Activated naive CD4-positive, alpha-beta T cell treated with anti-CD3 and anti-CD28 coated beads, Interleukin-2, amount 50 U/mL, for 72 hours (primary cell): ENCODE results near the gene PM20D1. TPM values are rescaled to one million over a fixed set of nuclear protein-coding genes. Genes with fewer than 3 reads are reported as not detected.
"Not testable (repeated sequence)": the region's sequence is repeated elsewhere in the genome, so short reads cannot be mapped to it uniquely, and the experiment has no call there.

Experiments used
- ATAC-seq, 2 donors: fragments of 150-1000 bp; cut with Tn5 transposase; 2 replicates each; pipeline ENCODE4 v1.10.0; 2021; ENCODE audit warnings: mild to moderate bottlenecking in 2 of 2, moderate library complexity in 2 of 2
- DNase-seq, 2 donors: peaks; one replicate each; pipeline ENCODE4 v3.0.0; 2021 to 2022; ENCODE audit warnings: low spot score in 2 of 2
- H3K27ac Mint-ChIP-seq, 2 donors: one replicate each; pipeline ENCODE4 v1.8.0; 2022; ENCODE audit warnings: mild to moderate bottlenecking in 2 of 2, mixed read lengths in 2 of 2
- H3K36me3 Mint-ChIP-seq, 2 donors: one replicate each; pipeline ENCODE4 v1.8.0; 2022; ENCODE audit warnings: mixed read lengths in 2 of 2
- H3K9me3 Mint-ChIP-seq, 2 donors: one replicate each; pipeline ENCODE4 v1.8.0; 2022; ENCODE audit warnings: mixed read lengths in 2 of 2
- total RNA-seq, 2 donors: library from RNA; stranded (reverse); gene quantifications; one replicate each; pipeline ENCODE4 v1.2.3, GENCODE V29; 2022

The PM20D1 gene
- total RNA-seq, 2 donors from 2014 or later, result 0.35 to 0.73 TPM

DNA sequence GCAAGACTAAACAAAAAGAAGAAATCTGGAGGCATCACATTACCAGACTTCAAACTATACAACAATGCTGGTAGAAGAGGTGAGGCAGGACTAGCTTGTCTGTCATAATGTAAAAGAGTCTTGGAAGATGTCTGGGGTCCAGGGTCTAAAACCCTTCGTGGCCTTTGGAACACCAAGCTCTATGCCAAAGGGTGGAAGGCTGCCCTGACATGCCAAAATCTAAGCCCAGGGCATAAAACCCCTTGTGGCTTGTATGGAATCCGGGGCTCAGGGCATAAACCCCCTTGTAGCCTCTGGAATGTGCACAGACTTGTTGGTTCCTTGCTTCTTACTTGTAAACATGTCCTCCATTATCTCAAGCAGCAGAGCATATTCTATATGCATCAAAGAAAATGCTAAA is 7.6 kb upstream of the PM20D1 start:
- not testable (repeated sequence) for H3K9me3 Mint-ChIP-seq, DNase-seq, H3K27ac Mint-ChIP-seq, H3K36me3 Mint-ChIP-seq, ATAC-seq

DNA sequence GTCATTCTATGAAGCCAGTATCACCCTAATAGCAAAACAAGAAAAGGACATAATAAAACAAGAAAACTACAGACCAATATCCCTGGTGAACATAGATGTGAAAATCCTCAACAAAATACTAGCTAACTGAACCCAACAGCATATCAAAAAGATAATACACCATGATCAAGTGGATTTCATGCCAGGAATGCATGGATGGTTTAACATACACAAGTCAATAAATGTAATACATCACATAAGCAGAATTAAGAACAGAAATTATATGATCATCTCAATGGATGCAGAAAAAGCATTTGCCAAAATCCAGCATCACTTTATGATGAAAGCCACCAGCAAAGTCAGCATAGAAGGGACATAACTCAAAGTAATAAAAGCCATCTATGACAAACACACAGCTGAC is 6.5 kb upstream of the PM20D1 start:
- no peak for DNase-seq
- Mint-ChIP-seq H3K9me3 (peaks cover 12 to 13% of the 10 kb centered on the region in 2 donors), H3K36me3 (peaks cover 0 to 14% of the 10 kb centered on the region in 2 donors), H3K27ac (no peak overlapping the region)
- no peak for ATAC-seq

DNA sequence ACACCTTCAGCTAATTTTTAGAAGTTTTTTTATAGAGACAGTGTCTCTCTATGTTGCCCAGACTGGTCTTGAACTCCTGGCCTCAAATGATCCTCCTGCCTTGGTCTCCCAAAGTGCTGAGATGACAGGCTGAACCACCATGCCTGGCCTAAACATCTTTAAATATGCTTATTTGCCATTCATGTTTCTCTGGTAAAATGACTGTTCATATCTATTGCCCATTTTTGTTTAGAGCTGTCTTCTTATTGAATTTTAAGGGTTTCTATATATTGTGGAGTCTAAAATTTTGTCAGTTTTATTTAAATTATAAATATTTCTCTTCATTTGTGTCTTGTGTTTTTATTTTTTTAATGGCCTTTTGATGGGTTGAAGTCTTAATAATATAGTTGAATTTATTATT is 3.0 kb upstream of the PM20D1 start:
- ATAC-seq (no peak), DNase-seq (no peak)
- no peak overlapping the region for H3K27ac Mint-ChIP-seq
- H3K9me3 Mint-ChIP-seq, result peaks cover 12 to 13% of the 10 kb centered on the region in 2 donors
- peaks cover 0 to 14% of the 10 kb centered on the region in 2 donors for H3K36me3 Mint-ChIP-seq

DNA sequence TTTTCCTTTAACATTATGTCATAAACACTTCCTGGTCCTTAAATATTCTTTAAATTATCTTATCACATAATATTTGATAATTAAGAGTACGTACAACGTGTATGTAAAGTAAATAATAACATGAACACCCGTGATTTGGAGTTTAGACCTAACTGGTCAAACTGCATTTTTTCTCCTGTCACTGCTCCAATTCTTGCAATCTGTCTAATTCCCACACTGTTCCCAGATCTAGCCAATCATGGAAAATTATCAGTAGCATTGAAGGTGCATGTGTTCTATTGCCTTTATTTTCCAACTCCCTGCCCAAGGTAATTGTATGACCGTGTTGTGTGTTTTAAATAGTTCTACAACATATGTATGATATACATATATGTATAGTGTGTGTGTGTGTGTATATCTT is 2.1 kb upstream of the PM20D1 start:
- peaks cover 0 to 14% of the 10 kb centered on the region in 2 donors for H3K36me3 Mint-ChIP-seq
- no peak for ATAC-seq
- no peak overlapping the region for H3K27ac Mint-ChIP-seq
- peaks cover 12 to 13% of the 10 kb centered on the region in 2 donors for H3K9me3 Mint-ChIP-seq
- DNase-seq, result no peak

DNA sequence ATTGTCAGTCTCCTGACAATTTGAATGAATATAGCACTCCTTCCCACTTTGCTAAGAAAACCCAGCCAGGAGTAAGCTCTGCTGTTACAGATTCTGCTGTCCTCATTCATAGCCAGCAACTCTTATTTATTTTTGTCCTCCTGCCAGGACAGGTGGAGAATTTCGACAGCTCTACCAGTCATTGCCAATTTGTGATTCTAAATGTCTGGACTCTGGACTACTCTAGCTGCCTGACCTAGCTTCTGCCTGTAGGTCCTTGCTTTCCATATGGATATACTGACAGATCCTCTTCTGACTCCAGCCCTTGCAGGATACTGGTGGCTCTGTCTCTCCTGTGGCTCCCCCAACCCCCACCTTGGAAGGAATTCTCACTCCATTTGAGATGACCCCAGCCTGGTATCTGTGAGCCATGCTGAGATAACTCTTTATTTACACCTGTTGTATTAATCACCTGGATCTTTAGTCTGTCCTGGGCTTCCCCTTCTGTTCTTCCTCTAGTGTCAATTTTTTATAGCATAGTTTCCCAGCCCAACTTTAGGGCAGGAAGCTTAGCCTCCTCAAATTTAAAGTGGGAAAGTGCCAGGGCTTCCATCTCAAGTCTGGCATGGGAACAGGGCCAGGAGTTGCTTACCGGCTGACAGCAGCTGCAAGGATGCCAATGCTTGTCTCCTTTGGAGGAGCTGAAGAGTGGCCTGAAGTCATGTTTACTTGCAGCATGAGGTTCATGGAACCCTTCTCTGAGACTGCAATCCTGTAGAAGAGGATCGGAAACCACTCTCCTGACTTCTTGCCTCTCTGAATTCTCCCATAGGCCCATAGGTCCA is 6.7 kb downstream of the PM20D1 start:
- no peak for ATAC-seq
- Mint-ChIP-seq H3K36me3 (no peaks in the 10 kb centered on the region), H3K27ac (no peak overlapping the region)

DNA sequence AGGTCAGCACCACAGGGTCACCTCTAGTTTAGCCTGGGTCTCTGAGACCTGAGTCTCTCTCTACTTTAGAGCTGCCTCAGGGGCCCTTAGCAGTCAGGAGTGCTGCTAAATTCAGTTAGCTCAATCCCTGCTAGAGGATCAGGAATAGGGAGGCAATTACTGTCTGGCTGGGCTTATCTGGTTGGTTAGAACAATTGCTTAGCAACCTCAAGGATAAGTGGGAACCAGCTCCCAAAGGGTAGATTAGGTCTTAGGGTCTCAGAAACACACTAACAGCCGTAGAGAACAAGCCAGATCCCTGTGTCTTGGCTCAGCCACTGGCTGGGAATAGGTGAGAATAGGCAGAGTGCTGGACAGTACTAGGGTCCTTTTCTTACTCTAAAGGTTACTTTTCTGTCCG is 7.7 kb downstream of the PM20D1 start:
- ATAC-seq (no peak), DNase-seq (no peak)
- Mint-ChIP-seq H3K27ac (no peak overlapping the region), H3K9me3 (no peaks in the 10 kb centered on the region), H3K36me3 (no peaks in the 10 kb centered on the region)

More for the DNA sequence above, 6.7 kb downstream of the PM20D1 start:
- H3K9me3 Mint-ChIP-seq, result no peaks in the 10 kb centered on the region
- no peak for DNase-seq

DNA sequence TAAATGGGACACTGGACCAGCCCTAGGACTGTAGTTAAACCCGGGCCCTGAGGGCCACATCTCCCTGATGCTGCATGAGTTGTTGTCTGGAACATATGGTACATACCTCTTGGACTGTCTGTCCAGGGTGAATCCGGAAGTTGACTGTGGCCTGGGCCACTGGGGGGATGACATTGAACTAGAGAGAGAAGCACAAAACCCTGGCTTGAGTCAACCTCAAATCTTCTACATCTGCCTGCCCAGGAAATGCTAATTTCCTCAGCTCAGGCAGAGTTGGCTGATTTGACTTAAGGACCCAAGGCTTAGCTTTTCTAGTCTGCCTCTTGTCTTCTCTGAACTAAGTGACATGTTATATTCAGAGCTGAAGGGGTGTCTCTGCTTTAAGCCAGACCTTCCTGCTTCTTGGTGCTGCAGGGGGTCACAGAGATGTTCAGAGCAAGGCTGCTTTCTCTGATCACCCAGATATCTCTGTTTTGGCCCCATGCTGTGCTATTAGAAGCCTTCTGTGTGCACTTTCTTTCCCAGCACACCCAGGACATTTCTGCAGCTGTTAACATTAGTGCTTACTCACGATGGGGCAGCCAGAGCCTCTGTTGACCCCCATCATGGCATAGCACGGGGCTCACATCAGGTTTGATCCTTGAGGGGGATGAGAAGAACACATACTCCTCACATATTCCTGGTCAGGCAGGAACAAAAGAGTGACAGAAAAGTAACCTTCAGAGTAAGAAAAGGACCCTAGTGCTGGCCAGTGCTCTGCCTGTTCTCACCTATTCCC is 9.6 kb downstream of the PM20D1 start:
- DNase-seq (no peak), ATAC-seq (no peak)
- Mint-ChIP-seq H3K27ac (no peak overlapping the region), H3K9me3 (no peaks in the 10 kb centered on the region), H3K36me3 (no peaks in the 10 kb centered on the region)

DNA sequence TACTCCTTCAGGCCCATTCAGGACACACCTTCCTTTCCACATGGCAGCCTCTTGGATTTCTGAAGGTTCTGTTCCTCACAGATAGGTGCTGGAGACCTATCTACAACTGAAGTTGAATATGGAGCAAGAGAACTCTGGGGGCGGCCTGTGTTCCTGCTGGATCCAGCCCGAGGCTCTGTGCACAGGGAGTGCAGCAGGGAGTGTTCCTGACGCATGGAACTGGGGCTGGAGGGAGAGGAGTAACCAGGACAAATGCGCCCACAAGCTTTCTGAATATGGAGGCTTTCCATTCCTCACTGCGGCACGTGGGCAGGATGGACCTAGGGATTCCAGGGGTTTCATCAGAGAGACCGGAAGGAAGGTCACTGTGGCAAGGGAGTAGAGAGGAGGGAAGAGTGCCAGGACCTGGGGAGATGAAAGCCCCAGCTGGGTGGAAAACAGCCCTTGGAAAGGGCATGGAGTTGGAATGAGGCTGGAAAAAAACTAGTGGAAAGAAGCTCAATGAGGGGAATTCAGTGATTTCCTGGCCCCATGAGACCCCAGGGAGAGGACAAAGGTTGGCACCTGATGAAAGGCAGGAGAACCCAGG is 12.5 kb downstream of the PM20D1 start:
- Mint-ChIP-seq H3K36me3 (no peaks in the 10 kb centered on the region), H3K27ac (no peak overlapping the region), H3K9me3 (no peaks in the 10 kb centered on the region)
- no peak for ATAC-seq
- no peak for DNase-seq

DNA sequence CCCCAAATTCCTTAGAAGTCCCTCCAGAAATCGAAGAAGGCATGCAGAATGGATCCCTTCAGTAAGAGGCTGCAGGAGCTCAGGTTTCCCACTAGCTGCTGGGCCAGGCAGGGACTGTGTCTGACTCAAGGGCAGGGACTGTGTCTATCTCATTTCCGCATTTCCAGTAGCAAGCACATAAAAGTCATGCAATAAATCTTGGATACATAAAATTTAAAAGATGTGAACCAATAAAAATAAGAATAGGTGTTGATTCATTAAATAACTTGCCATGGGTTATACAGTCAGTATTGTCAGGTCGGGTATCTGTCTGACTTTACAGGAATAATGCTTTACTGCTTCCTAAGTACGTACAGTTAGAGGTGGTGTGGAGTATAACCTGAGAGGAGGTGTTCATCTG is 15.2 kb downstream of the PM20D1 start:
- ATAC-seq (no peak), DNase-seq (no peak)
- H3K27ac Mint-ChIP-seq, result no peak overlapping the region
- H3K36me3 Mint-ChIP-seq, result no peaks in the 10 kb centered on the region
- no peaks in the 10 kb centered on the region for H3K9me3 Mint-ChIP-seq

DNA sequence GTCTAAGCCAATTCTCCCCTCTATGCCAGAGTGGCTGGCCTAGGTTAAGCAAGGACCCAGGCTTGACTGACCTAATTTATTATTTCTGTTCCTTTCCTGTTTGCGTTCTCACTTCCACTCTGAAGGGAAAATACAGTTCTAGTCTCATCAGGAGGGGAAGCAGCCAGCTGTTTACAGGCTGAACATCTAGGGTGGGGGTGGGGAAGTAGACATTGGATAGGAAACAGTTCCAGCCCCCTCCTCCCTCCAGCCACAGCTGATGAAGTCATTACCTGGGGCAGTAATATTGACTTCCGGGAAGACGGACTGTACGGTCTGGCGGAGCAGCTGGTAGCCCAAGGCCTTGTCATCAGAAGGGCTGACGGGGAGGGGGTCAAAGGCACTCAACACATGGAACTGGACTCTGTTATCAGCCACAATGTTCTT is 17.6 kb downstream of the PM20D1 start:
- Mint-ChIP-seq H3K27ac (no peak overlapping the region), H3K36me3 (no peaks in the 10 kb centered on the region), H3K9me3 (no peaks in the 10 kb centered on the region)
- DNase-seq (no peak), ATAC-seq (no peak)

DNA sequence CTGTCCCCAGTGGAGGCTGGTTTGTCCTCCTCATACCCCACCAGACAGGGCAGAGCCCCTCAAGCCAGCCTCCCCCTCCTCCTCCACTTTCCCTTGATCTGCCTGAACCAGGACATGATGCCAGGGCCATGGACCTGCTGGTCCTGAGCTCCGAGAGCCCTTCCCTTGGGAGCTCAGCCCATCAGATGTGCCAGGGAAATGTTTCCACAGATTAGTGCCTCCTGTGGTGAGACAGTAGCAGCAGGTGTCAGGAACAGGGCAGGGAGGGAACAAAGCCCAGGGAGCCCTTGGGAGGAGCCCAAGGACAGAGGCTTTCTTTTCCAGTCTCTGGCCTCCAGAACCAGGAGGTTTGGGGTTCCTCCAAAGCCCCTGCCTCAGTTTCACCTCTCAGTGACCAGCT is 22.3 kb downstream of the PM20D1 start:
- ATAC-seq, result no peak
- Mint-ChIP-seq H3K27ac (no peak overlapping the region), H3K9me3 (peaks cover 0 to 5% of the 10 kb centered on the region in 2 donors), H3K36me3 (peaks cover 0 to 6% of the 10 kb centered on the region in 2 donors)
- DNase-seq, result no peak

DNA sequence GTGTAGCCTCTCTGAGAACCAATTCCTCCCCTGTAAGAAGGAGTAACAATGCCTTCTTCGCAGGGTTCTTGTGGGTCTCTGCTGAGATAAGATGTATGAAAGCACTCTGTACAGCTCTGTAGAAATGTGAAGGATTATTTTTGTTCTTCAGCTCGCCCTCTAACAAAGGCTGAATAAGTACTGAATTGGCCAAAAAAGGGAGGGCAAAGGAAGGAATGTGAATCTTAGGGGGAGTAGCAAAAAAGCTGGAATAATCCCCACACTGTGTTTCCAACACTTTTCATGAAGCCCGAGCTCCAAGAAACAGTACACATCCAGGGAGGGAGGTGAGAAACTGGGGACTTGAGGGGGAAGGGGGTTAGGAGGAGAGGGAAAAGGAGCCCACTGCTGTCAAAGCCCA is 22.9 kb downstream of the PM20D1 start:
- peaks cover 0 to 6% of the 10 kb centered on the region in 2 donors for H3K36me3 Mint-ChIP-seq
- no peak for ATAC-seq
- peak overlapping the region in 1 of 2 donors; percentile 22 for H3K27ac Mint-ChIP-seq
- peaks cover 0 to 5% of the 10 kb centered on the region in 2 donors for H3K9me3 Mint-ChIP-seq
- no peak for DNase-seq

DNA sequence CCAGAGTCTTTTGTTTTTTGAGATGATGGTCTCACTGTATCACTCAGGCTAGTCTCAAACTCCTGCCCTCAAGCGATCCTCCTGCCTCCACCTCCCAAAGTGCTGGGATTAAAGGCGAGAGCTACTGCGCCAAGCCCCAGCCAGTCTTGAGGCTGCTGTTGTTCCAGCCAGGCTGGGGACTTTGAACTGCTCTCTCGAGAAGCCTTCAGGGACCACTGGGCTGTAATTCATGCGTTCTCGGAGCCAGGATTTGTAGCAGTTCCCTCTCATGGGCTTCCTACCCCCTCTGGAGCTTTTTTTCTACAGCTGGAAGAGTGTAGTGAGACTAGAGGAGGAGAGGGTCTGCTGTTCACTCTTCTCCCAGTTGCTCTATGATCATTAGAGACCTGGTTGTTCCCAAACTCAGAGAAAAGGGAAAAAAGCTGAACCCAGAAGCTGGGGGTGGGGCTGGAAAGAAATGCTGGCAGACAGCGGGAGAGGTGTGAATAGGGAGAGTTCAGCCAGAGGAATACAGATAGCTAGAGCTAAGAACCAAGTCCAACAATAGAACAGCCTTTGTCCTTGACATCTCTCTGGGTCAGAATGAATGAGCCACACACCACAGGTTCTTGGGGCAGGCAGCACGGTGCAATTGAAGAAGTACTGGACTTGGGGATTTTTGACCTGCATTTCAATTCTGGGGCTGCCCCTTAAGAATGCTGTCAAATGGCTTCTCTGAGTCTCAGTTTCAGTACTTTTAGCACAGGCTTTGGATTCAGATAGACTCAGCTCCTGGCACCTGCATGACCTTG is 23.7 kb downstream of the PM20D1 start:
- Mint-ChIP-seq H3K9me3 (peaks cover 0 to 5% of the 10 kb centered on the region in 2 donors), H3K27ac (peak overlapping the region in 1 of 2 donors; percentile 22), H3K36me3 (peaks cover 0 to 6% of the 10 kb centered on the region in 2 donors)
- peak in 1 of 2 donors; percentile 92 for ATAC-seq
- DNase-seq, result no peak

DNA sequence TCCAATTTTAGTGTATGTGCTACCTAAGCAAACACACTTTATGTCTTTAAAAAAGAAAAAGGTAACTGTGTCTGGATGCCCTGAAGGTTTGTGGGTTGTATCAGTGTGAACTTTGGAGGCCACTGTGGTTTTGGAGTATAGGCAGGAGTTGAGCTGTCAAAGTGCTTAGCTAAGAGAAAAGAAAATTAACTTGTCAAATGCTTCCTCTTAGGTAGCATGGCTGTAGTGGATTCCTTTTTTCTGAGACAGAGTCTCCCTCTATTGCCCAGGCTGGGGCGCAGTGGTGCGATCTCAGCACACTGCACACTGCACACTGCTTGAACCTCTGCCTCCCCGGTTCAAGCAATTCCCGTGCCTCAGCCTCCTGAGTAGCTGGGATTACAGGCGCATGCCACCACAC is 25.8 kb downstream of the PM20D1 start:
- H3K9me3 Mint-ChIP-seq, result peaks cover 0 to 5% of the 10 kb centered on the region in 2 donors
- peaks cover 0 to 6% of the 10 kb centered on the region in 2 donors for H3K36me3 Mint-ChIP-seq
- no peak overlapping the region for H3K27ac Mint-ChIP-seq
- ATAC-seq (peak; percentile 18 to 26), DNase-seq (no peak)

DNA sequence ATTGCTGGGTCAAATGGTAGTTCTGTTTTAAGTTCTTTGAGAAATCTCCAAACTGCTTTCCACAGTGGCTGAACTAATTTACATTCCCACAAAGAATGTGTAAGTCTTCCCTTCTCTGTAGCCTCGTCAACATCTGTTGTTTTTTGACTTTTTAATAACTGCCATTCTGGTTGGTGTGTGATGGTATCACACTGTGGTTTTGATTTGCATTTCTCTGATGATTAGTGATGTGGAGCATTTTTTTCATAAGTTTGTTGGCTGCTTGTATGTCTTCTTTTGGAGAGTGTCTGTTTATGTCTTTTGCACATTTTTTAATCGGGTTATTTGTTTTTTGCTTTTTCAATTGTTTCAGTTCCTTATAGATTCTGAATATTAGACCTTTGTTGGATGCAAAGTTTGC is 26.7 kb downstream of the PM20D1 start:
- DNase-seq, H3K36me3 Mint-ChIP-seq, H3K27ac Mint-ChIP-seq, H3K9me3 Mint-ChIP-seq: not testable (repeated sequence)
- peak in 1 of 2 donors; percentile 41 for ATAC-seq

DNA sequence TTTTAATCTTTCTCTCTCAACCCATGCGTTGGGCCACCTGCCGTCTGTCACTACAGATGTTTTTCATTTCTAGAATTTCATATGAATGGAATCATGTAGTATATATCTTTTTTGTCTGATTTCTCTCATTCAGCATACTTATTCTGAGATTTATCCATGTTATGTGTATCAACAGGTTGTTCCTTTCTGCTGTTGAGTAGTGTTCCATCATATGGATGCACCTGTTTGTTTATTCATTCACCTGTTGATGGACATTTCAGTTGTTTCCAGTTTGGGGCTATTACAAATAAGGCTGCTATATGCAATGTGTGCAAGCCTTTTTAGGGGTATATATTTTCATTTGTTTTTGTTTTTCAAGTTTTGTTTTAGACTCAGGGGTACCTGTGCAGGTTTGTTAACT is 27.5 kb downstream of the PM20D1 start:
- no peak for ATAC-seq
- peaks cover 0 to 6% of the 10 kb centered on the region in 2 donors for H3K36me3 Mint-ChIP-seq

More for the DNA sequence above, 27.5 kb downstream of the PM20D1 start:
- no peak for DNase-seq
- Mint-ChIP-seq H3K9me3 (peaks cover 0 to 5% of the 10 kb centered on the region in 2 donors), H3K27ac (no peak overlapping the region)
